Adrenal gland (tissue), 12 donors: ENCODE data around the gene SAMM50. TPM values are rescaled to one million over a fixed set of nuclear protein-coding genes. Genes with fewer than 3 reads are reported as not detected.

Experiments used
- DNase-seq, 7 donors: peaks; one replicate each; pipeline ENCODE4 v3.0.0-alpha.2; 2019 to 2020
- H3K27ac ChIP-seq, 5 donors: fragments of 200-600 bp; sonication (generic) in 4 of 5; 1 replicate in 3 of 5; 2 replicates in 2 of 5; pipeline versions ENCODE4 v1.5.1 to v1.8.0; 2016 to 2020; ENCODE audit warnings: mild to moderate bottlenecking in 1 of 5
- H3K27me3 ChIP-seq: fragments of 200-600 bp; 2 replicates; pipeline ENCODE4 v1.8.0; 2021
- H3K36me3 ChIP-seq, 2 donors: fragments of 200-600 bp; replicated peaks in 1 of 2; 1 replicate in 1 of 2; 2 replicates in 1 of 2; pipeline versions ENCODE4 v1.5.1 to v1.8.0; 2018 to 2022
- H3K4me1 ChIP-seq, 2 donors: fragments of 200-600 bp; replicated peaks in 1 of 2; 1 replicate in 1 of 2; 2 replicates in 1 of 2; pipeline versions ENCODE4 v1.5.1 to v1.8.0; 2018 to 2021
- H3K4me3 ChIP-seq, 4 donors: fragments of 200-600 bp; sonication (generic) in 3 of 4; one replicate each; pipeline ENCODE4 v1.5.1; 2016 to 2018
- H3K9me3 ChIP-seq, 3 donors: fragments of 200-600 bp; sonication (generic) in 1 of 3; replicated peaks in 1 of 3; 1 replicate in 2 of 3; 2 replicates in 1 of 3; pipeline versions ENCODE4 v1.5.1 to v1.8.0; 2016 to 2021
- POLR2A ChIP-seq, 2 donors: fragments of 450-650 bp; IDR thresholded peaks; one replicate each; pipeline ENCODE4 v1.6.1; 2017; ENCODE audit warnings: antibody characterized with exemption in 2 of 2, mild to moderate bottlenecking in 2 of 2, moderate library complexity in 1 of 2
- WGBS, 4 donors: extraction: QIAGEN DNeasy Blood & Tissue Kit in 2 of 4; methylation state at CpG; one replicate each; pipeline versions ENCODE4 v1.1.5 to v1.1.7; 2013 to 2017; 5-methylcytosine and 5-hydroxymethylcytosine counted together
- intact Hi-C, 2 donors: fragments of 100-400 bp; cut with DNase I; formaldehyde crosslinking; loops; one replicate each; pipeline versions ENCODE4 v1.14.1 to v1.15.0; 2022 to 2023
- polyA plus RNA-seq, 3 donors: library from polyadenylated mRNA; stranded (reverse); fragments of 200-250 nt in 2 of 3; fragments of 350-450 nt in 1 of 3; fragmentation: Illumina TruSeq in 1 of 3; extraction: RNeasy Lipid Tissue Mini Kit (QIAGEN cat#74804) in 1 of 3; gene quantifications; one replicate each; pipeline ENCODE4 v1.2.3, GENCODE V29; 2013 to 2014
- total RNA-seq, 9 donors: library from RNA; depleted of rRNA in 4 of 9; stranded (reverse); fragments of >200 nt in 4 of 9; fragments of 120-200 nt in 1 of 9; fragmentation: NEBNext Ultra II Directional in 1 of 9; extraction: Animal tissue kit (Norgen Biotek cat#: 25700) in 1 of 9; gene quantifications; one replicate each; pipeline versions ENCODE4 v1.1.0 to v1.2.4, GENCODE V29; 2013 to 2023
- TF ChIP-seq, protein P1 (sequence below), 6 experiments: fragments of 450-650 bp in 4 of 6; fragments of 200-600 bp in 2 of 6; sonication (generic) in 1 of 6; IDR thresholded peaks; 1 replicate in 5 of 6; 2 replicates in 1 of 6; pipeline versions ENCODE4 v1.5.1 to v1.8.0; 2016 to 2021; ENCODE audit warnings: antibody characterized with exemption in 6 of 6, mild to moderate bottlenecking in 2 of 6, moderate library complexity in 1 of 6
- donor health status: healthy with polysubstance abuse.
- donor health status: Bipolar disorder and iron deficiency.
- donor health status: DM: yes; HTN: yes; CAD: no.
- donor health status: DM: no; HTN: no; CAD: no.
- donor health status: DM: no; HTN: no; CAD: no.
- donor health status: DM: yes; HTN: yes; CAD: no.

SAMM50 gene
- total and polyA plus RNA-seq, 12 donors, result 15.8 to 91.5 (median 57.2) TPM

DNA sequence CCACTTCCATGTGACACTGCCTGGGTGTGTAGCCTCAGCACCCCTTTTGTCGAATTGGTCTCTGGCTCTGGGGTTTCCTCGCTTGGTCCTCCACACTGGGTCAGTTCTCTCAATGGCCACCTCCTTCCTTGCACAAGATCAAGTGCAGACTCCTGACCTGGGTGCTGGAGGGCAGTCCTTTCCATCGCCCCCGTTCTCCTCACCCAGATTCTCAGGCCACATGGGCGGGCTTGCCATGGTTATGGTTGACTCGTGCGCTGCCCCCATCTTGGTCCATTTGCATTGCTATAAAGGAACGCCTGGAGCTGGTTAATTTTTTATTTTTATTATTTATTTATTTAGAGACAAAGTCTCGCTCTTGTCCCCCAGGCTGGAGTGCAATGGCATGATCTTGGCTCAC lies 63.4 kb downstream of the SAMM50 start:
- intact Hi-C loops, result no loop called here
- Histone ChIP-seq H3K36me3 (no peaks in the 10 kb centered on the region), H3K27ac (no peak overlapping the region), H3K27me3 (no peaks in the 10 kb centered on the region), H3K4me3 (no peak overlapping the region), H3K9me3 (no peaks in the 10 kb centered on the region), H3K4me1 (peaks cover 0 to 9% of the 10 kb centered on the region in 2 donors)
- no peak for DNase-seq
- WGBS, 4 donors, result 93 to 98% (median 97%) methylated on average over 9 of the region's 9 CpGs
- no peak for TF ChIP-seq POLR2A (IDR thresholded peaks at IDR 0.05)
- TF ChIP-seq, protein P1, sequence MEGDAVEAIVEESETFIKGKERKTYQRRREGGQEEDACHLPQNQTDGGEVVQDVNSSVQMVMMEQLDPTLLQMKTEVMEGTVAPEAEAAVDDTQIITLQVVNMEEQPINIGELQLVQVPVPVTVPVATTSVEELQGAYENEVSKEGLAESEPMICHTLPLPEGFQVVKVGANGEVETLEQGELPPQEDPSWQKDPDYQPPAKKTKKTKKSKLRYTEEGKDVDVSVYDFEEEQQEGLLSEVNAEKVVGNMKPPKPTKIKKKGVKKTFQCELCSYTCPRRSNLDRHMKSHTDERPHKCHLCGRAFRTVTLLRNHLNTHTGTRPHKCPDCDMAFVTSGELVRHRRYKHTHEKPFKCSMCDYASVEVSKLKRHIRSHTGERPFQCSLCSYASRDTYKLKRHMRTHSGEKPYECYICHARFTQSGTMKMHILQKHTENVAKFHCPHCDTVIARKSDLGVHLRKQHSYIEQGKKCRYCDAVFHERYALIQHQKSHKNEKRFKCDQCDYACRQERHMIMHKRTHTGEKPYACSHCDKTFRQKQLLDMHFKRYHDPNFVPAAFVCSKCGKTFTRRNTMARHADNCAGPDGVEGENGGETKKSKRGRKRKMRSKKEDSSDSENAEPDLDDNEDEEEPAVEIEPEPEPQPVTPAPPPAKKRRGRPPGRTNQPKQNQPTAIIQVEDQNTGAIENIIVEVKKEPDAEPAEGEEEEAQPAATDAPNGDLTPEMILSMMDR (IDR thresholded peaks at IDR 0.05), result no peak

DNA sequence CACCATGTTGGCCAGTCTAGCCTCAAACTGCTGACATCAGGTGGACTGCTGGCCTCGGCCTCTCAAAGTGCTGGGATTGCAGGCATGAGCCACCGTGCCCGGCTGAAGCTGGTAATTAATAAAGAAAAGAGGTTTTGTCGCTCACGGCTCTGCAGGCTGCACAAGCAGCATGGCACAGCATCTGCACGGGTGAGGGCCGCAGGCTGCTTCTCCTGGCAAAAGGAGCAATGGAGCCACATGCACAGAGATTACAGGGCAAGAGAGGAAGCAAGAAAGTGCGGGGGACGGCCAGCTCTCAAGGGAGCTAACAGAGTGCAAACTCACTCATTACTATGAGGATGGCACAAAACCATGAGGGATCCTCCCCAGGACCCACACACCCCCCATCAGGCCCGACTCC lies 64.2 kb downstream of the SAMM50 start:
- no peaks in the 10 kb centered on the region for H3K36me3 ChIP-seq
- intact Hi-C loops, result no loop called here
- DNase-seq, result no peak
- WGBS, 4 donors, result 88 to 95% (median 89%) methylated on average over 10 of the region's 10 CpGs
- no peak overlapping the region for H3K4me3 ChIP-seq
- no peak overlapping the region for H3K27ac ChIP-seq
- no peaks in the 10 kb centered on the region for H3K9me3 ChIP-seq
- peaks cover 0 to 12% of the 10 kb centered on the region in 2 donors for H3K4me1 ChIP-seq
- no peaks in the 10 kb centered on the region for H3K27me3 ChIP-seq
- TF ChIP-seq POLR2A (IDR thresholded peaks at IDR 0.05), result no peak
- TF ChIP-seq, protein P1 (IDR thresholded peaks at IDR 0.05), result no peak

DNA sequence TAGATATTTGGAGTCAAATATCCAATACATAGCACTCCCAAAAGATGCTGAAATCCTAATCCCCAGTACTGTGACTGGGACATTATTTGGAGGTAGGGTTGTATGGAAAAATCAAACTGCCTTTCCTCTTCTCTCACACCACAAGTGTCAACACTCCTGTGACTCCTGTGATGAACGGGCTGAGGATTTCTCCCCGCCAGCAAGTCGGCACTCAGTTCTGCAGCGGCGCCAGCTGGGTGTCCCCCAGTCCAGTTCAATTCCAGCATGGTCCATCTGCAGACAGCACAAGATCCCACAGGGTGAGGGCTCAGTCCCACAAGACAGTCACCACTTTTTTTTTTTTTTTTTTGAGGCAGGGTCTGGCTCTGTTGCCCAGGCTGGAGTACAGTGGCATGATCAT lies 64.6 kb downstream of the SAMM50 start:
- WGBS, 4 donors, result 85 to 96% (median 94%) methylated on average over 2 to 5 of the region's 5 CpGs
- no peak for DNase-seq
- intact Hi-C loops, result loop anchor here in 1 of 2 donors (5.0 kb wide), 1 partner anchor 62 kb away; no protein-coding TSS in a partner anchor
- Histone ChIP-seq H3K36me3 (no peaks in the 10 kb centered on the region), H3K27me3 (no peaks in the 10 kb centered on the region), H3K4me1 (peaks cover 0 to 12% of the 10 kb centered on the region in 2 donors), H3K27ac (no peak overlapping the region), H3K9me3 (no peaks in the 10 kb centered on the region), H3K4me3 (no peak overlapping the region)
- TF ChIP-seq POLR2A (IDR thresholded peaks at IDR 0.05), result no peak
- TF ChIP-seq, protein P1 (IDR thresholded peaks at IDR 0.05), result no peak

DNA sequence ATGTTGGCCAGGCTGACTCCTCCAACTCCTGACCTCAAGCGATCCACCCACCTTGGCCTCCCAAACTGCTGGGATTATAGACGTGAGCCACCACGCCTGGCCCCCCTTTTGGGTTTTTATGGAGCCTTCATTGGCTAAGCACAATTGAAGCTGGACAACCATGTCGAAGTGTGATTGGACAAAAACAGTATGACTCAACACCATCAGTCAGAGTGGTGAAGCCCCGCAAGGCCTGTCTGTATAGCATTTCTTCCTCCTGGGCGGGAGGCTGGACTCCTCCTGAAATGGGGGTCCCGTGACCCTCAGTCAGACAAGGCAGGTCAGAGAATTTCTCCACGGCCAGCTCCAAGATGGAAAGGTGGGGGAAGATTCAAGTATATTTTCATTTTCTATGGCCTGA lies 65.7 kb downstream of the SAMM50 start:
- intact Hi-C loops, result loop anchor here in 1 of 2 donors (5.0 kb wide), 1 partner anchor 61 kb away; no protein-coding TSS in a partner anchor
- peaks cover 0 to 12% of the 10 kb centered on the region in 2 donors for H3K4me1 ChIP-seq
- WGBS, 4 donors, result 91 to 94% (median 92%) methylated on average over 4 to 8 of the region's 8 CpGs

More for the DNA sequence above, 65.7 kb downstream of the SAMM50 start:
- no peak overlapping the region for H3K27ac ChIP-seq
- no peak overlapping the region for H3K4me3 ChIP-seq
- TF ChIP-seq, protein P1 (IDR thresholded peaks at IDR 0.05), result no peak
- TF ChIP-seq POLR2A (IDR thresholded peaks at IDR 0.05), result no peak
- DNase-seq, result no peak
- no peaks in the 10 kb centered on the region for H3K27me3 ChIP-seq
- no peaks in the 10 kb centered on the region for H3K9me3 ChIP-seq
- no peaks in the 10 kb centered on the region for H3K36me3 ChIP-seq
